Measurements from ENCODE around the gene STRN. TPM values are rescaled to one million over a fixed set of nuclear protein-coding genes. Genes with fewer than 3 reads are reported as not detected.

The STRN gene
- total and polyA plus RNA-seq, 2 of the 13 experiments (the other 11 are each of a cell fraction or from before 2014, with no cell fraction given) = 10.4 to 19.3 TPM

DNA sequence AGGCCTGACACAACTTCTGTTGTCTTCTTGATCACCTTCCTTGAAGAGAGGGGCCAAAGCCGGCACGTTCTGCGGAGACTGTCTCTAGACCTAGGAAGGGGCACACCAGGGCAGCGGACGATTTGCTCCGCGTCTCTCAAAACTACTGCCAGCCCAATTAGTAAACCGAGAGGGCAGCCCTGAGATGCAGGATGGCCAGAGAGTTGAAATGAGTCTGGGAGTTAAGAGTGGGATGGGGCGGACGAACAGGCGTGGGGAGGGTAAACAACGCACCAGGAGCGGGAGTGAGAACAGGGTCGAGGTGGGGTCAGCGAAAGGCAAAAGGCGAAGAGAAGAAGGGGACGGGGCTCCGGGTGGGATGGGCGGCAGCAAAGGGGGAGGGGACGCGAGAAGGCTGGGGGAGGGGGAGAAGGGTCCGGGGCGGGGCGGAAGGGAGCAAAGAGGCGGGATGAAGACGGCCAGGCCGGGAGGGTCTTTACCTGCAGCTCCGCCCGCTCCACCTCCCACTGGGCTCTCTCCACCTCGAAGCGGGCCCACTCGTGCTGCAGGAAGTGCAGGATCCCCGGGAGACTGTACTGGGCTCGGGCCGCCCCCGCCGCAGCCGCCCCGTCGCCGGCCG lies 476 bp downstream of the STRN start (continued):
- TF ChIP-seq ZNF609 (CRISPR knock-in tag; IDR thresholded peaks at IDR 0.05; ENCODE audit: borderline replicate concordance) (0 out of 2 replicates have a peak, but pooled peaks have one; percentile 12), KLF15 (CRISPR knock-in tag; IDR thresholded peaks at IDR 0.05; ENCODE audit: borderline replicate concordance) (no peak), SP1 (IDR thresholded peaks at IDR 0.05) (no peak), SP1 (CRISPR knock-in tag; IDR thresholded peaks at IDR 0.05) (no peak), TFAP4 (IDR thresholded peaks at IDR 0.05; ENCODE audit: borderline replicate concordance, low read depth) (no peak), KDM2A (CRISPR knock-in tag; IDR thresholded peaks at IDR 0.05; ENCODE audit: borderline replicate concordance, low read depth) (no peak; the same call in 1 of the 2 replicates), ZKSCAN8 (CRISPR knock-in tag; IDR thresholded peaks at IDR 0.05; ENCODE audit: borderline replicate concordance) (no peak), CEBPG (CRISPR knock-in tag; IDR thresholded peaks at IDR 0.05) (no peak), MXD3 (CRISPR knock-in tag; IDR thresholded peaks at IDR 0.05) (no peak), DNMT1 (CRISPR knock-in tag; IDR thresholded peaks at IDR 0.05) (no peak), ARNT2 (CRISPR knock-in tag; IDR thresholded peaks at IDR 0.05; ENCODE audit: low read depth) (0 out of 2 replicates have a peak, but pooled peaks have one; percentile 30), ZKSCAN5 (CRISPR knock-in tag; IDR thresholded peaks at IDR 0.05) (no peak), RFX1 (IDR thresholded peaks at IDR 0.05) (no peak), TFDP2 (CRISPR knock-in tag; IDR thresholded peaks at IDR 0.05) (no peak), ASH2L (IDR thresholded peaks at IDR 0.05; ENCODE audit: insufficient read length, low read depth, low read length) (no peak), FOXC1 (CRISPR knock-in tag; IDR thresholded peaks at IDR 0.05; ENCODE audit: borderline replicate concordance) (peak; percentile 63; the same call in 1 of the 2 replicates)
- TF ChIP-seq, protein P1, sequence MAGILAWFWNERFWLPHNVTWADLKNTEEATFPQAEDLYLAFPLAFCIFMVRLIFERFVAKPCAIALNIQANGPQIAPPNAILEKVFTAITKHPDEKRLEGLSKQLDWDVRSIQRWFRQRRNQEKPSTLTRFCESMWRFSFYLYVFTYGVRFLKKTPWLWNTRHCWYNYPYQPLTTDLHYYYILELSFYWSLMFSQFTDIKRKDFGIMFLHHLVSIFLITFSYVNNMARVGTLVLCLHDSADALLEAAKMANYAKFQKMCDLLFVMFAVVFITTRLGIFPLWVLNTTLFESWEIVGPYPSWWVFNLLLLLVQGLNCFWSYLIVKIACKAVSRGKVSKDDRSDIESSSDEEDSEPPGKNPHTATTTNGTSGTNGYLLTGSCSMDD (CRISPR knock-in tag; IDR thresholded peaks at IDR 0.05) = no peak
